ENCODE results near the gene ATF3. TPM values are rescaled to one million over a fixed set of nuclear protein-coding genes. Genes with fewer than 3 reads are reported as not detected.
"Not testable (repeated sequence)": the region's sequence is repeated elsewhere in the genome, so short reads cannot be mapped to it uniquely, and the experiment has no call there.

Gene ATF3
- total RNA-seq, 1 donor from 2014 or later, result 2.9 TPM

GRCh38 chr1:212649020-212649419 is 40.5 kb downstream of the ATF3 start:
- DNase-seq (ENCODE audit: low read depth), result no peak

GRCh38 chr1:212650228-212650627 is 41.7 kb downstream of the ATF3 start:
- DNase-seq (ENCODE audit: low read depth), result no peak

DNA sequence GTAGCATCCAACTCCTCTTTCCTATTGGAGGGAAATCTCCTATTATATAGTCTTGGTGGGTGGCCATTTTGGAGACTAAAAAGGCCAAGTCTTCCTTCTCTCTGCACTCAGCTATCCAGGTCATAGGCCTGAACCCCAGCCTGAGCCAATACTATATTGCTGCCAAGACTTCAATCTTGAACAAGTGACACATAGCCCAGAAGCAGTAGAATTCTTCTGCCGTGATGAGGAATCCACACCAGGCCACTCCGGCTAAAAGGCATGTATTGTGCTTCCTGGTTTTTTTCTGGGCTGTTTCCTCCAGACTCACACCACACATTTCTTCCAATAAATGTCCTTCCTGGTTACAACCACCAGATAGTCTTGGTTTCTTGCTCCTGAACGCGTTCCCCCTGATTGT is 43.0 kb downstream of the ATF3 start:
- DNase-seq (ENCODE audit: low read depth), result no peak

DNA sequence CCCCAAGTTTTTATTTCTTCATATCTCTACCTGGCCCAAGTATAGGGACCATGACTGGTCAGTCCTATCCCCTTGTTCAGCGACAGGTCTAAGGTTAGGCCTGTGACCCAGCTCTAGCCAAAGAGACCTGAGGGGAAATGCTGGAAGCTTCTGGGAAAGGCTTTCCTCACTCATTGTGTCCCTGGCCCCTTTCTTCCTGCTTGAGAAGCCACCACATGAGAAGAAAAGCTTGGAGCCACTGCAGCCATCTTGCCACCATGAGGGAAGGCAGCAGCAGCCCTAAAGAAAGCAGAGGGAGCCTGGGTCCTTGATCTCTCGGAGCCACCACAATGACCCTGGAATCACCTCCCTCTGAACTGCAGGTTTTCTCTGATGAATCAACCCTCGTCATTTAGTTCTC is 43.4 kb downstream of the ATF3 start:
- DNase-seq (ENCODE audit: low read depth), result no peak

DNA sequence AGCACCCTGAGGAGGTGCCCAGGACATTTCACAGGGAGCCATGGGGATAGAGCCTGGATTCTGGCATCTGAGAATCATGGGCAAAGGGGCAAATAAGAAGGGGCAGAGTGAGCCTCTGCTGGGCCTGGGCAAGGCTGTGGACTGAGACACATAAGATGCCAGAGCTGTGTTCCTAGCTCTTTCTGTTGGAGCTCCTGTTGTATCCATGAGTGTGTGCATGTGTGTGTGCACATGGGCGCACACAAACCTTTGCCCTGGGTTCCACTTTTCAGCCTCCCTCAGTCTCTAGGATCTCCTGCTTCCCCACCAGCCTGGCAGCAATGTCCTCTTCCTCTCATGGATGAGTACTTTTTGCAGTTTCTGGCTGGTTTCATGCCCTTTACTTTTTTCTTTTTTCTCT is 44.0 kb downstream of the ATF3 start:
- no peak for DNase-seq (ENCODE audit: low read depth)

DNA sequence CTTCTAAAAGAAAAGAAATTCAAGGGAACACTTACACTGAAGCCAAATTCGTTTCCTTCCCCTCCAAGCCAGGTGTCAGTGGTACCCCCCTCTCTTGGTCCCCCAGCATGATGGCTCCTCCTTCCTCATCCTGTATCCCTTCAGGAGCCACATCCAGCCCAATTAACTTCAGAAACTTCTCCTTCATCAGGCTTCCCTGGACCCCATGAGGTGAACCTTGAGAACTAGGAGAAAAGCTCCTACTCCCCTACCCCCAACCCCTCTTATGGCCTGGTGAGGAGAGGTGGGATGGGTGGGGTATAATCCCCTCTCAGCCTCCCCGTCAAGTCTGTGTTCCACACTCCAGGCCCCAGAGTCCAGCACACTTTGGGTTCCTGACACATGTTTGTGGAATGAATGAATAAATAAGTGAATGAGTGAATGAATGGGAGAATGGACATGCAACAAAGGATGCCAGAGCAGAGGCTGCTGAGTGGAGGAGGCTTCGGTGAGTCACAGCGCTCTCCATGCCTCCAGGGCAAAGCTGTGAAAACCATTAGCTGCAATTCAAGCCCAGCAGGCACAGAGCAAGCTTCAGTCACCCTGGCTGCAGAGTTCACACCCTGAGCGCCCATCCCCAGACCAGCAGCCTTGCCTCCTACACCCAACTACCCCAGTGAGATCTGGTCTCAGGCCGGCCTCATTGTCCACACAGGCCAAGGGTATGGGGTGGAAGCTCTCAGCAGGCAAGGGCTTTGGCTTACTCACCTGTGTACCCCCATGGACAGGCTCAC is 47.3 kb downstream of the ATF3 start:
- no peak for DNase-seq (ENCODE audit: low read depth)

GRCh38 chr1:212656730-212657129 is 48.2 kb downstream of the ATF3 start:
- peak; percentile 85 for DNase-seq (ENCODE audit: low read depth)

GRCh38 chr1:212658250-212658649 is 49.7 kb downstream of the ATF3 start:
- DNase-seq (ENCODE audit: low read depth), result not testable (repeated sequence)

DNA sequence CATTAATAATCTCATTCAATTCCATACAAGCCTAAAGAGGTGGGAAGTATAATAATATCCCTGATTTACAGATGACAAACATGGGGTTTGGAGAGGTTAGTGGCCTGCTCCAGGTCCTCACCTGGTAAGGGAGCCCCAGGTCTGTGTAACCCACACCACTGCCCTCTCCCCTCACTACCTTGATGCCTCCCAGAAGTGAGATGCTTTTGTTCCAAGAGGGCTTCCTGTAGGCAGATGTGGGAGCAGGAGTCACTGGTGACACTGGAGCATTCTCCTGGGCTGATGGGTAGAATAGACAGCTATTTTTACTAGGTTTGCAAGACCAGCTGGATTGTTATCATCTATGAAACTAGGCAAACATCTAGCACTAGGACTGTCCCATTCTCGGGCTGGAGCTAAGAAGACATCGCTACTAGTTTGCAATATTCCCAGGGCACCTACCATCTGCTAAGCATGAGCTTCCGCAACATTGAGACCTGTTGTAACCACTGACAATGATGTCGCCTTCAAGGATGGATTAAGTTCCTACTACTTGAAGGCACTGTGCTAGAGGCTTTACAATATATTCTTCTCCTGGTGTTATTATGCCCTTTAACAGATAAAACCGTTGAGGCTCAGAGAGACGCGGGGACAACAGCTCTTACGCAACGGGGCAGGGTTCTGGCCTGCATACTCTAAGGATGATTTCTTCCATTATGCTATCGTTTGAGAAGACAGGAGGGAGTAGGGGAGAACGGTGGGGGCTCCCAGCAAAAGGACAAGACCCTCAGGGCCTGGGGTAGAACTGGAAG is 56.0 kb downstream of the ATF3 start:
- DNase-seq (ENCODE audit: low read depth), result no peak

DNA sequence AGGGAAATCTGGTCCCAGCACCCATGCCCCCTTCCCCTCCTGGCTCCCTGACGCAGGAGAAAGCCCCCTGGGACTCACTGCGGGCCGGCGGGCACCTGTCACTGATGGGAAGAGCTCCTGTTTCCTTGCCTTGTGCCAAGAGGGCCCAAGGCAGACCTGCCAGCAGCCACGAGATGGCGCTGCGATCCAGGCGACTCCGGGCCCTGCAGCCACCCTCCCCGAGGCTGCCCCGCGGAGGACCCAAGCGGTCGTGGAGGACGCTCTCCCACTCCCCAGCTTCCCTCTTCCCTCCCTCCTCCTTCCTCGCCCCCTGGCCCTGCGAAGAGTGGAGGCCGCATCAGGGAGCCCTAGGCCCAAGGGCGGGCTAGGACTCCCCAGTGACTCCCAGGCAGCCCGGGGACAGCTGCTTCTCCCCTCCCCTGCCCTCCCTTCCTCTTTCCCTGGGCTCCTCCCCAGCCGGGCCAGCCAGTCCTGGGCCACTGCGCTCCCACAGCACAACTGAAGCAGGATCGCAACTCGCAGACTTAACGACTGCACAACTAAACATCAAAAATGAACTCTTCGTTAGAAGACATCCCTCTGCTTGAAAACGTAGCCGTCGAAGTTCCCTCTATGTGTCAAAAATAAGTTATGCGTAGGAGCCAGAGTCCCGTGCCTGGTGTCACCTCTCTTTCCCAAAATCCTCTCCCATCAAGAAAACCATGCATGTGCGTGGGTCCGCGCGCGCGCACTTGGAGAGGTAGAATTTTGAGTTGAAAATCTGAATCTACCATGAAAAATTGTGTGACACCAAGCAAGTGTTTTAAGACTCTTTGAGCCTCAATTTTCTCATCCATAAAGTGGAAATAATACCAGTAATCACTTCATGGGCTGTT is 56.9 kb downstream of the ATF3 start:
- peak; percentile 92 for DNase-seq (ENCODE audit: low read depth)

- DNase-seq (ENCODE audit: low read depth), result no peak
These were observed 57.7 kb downstream of the ATF3 start for GRCh38 chr1:212666116-212666775.

- DNase-seq (ENCODE audit: low read depth), result peak; percentile 93
These were observed 58.9 kb downstream of the ATF3 start for GRCh38 chr1:212667223-212668139.

GRCh38 chr1:212668477-212668876 is 59.9 kb downstream of the ATF3 start:
- no peak for DNase-seq (ENCODE audit: low read depth)

DNA sequence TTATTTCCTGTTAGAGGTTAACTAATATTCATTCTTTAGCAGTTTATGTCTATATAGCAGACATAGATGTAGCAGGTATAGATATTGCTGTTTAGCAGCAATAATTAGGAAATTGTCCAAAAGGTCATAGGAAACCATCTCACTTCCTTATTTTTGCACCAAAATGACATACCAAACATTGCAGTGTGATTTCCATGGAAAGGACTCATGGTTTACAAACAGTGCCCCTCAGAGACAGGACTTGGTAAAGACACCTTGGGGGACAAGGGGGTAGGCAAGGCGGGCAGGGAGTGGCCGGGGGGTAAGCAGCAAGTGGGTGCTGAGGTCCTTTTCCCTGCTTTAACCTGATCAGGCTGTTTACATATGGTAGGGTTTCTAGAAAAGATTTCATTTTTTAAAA is 60.5 kb downstream of the ATF3 start:
- peak; percentile 47 for DNase-seq (ENCODE audit: low read depth)

DNA sequence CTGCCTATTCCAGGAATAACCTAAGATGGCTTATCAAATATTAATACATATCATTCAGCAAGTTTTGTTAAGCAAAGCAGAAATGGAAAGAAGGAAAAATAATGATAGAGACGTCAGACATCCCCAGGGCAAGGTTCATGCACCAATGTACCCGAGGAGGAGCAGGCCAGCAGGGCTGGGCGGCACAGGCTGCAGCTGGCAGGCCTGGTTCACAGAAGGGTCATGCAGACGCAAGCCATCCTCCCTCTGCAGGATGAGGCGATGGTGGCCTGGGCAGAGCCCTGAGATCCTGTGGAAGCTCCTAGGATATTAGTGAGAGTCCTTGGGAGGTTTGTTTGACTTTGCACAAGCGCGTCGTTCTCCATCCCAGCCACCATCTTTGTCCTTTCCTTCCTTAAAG is 61.0 kb downstream of the ATF3 start:
- no peak for DNase-seq (ENCODE audit: low read depth)

DNA sequence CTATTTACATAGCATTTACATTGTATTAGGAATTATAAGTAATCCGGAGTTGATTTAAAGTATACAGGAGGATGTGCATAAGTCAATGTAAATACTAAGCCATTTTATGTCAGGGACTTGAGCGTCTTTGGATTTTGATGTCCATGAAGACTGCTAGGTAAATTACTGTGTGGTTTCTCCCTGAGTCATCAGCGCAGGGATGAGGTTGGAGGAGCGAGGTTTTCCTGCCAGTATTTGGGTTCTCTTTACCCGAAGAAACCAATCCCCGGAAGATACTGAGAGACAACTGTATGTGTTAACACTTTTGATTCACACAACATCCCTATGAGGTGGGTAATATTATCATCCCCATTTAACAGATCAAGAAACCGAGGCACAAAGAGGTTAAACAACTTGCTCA is 61.7 kb downstream of the ATF3 start:
- DNase-seq (ENCODE audit: low read depth), result no peak
